ENCODE results near the gene BCL7C. TPM values are rescaled to one million over a fixed set of nuclear protein-coding genes. Genes with fewer than 3 reads are reported as not detected.

The BCL7C gene
- total and polyA plus RNA-seq, 2 of the 13 experiments (the other 11 are each of a cell fraction or from before 2014, with no cell fraction given): 17.7 to 33.8 TPM

DNA sequence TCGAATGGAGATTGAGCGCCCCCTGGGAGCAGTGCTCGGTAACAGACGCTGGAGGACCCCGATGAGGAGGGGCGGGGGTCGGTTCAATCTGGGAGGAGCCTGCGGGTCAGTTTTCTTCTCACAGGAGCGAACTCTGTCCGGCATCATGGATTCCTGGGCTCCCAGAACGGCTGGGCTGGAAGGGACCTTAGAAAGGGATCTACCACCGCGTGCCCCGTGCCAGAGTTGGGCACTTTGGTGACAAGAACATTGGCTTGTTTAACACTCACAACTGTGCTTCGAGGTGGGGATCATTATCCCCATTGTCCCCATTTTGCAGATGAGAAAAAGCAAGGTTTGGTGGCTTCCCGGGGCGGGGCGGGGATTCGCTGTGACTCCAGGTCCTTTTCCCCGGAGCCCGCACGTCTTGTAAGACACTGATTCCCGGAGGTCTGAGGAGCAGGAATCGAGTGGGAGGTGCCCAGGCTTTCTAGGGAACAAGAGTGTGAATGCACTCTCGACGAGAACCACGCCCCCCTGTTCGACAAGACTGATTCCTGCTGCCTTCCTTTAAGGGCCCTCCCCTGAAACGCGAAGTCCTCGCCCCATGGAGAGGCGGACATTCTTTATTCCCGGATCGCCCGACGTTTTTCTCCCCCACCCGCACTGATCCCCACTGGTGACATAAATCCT lies 28.0 kb upstream of the BCL7C start (continued):
- TF ChIP-seq, protein P1, sequence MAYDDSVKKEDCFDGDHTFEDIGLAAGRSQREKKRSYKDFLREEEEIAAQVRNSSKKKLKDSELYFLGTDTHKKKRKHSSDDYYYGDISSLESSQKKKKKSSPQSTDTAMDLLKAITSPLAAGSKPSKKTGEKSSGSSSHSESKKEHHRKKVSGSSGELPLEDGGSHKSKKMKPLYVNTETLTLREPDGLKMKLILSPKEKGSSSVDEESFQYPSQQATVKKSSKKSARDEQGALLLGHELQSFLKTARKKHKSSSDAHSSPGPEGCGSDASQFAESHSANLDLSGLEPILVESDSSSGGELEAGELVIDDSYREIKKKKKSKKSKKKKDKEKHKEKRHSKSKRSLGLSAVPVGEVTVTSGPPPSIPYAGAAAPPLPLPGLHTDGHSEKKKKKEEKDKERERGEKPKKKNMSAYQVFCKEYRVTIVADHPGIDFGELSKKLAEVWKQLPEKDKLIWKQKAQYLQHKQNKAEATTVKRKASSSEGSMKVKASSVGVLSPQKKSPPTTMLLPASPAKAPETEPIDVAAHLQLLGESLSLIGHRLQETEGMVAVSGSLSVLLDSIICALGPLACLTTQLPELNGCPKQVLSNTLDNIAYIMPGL (CRISPR knock-in tag; IDR thresholded peaks at IDR 0.05; ENCODE audit: borderline replicate concordance in 1 of 2, low read depth in 1 of 2): peak; percentile 93 to 94
- TF ChIP-seq REL (CRISPR knock-in tag; conservative IDR thresholded peaks at IDR 0.05) (no peak), JUN (CRISPR knock-in tag; IDR thresholded peaks at IDR 0.05) (0 out of 2 replicates have a peak, but pooled peaks have one; percentile 56), TCF12 (IDR thresholded peaks at IDR 0.05) (no peak), TCF12 (CRISPR knock-in tag; IDR thresholded peaks at IDR 0.05) (peak; percentile 7; the same call in 1 of the 2 replicates), SSRP1 (CRISPR knock-in tag; IDR thresholded peaks at IDR 0.05) (peak; percentile 28; the same call in 1 of the 2 replicates), CHD2 (IDR thresholded peaks at IDR 0.05; ENCODE audit: low read depth, low read length) (0 out of 2 replicates have a peak, but pooled peaks have one; percentile 9), ZBTB7B (CRISPR knock-in tag; IDR thresholded peaks at IDR 0.05) (peak; percentile 91), ZNF414 (CRISPR knock-in tag; IDR thresholded peaks at IDR 0.05) (no peak; the same call in 1 of the 2 replicates), ISL2 (CRISPR knock-in tag; IDR thresholded peaks at IDR 0.05) (no peak; the same call in 1 of the 2 replicates), IKZF5 (CRISPR knock-in tag; IDR thresholded peaks at IDR 0.05) (peak; percentile 83), NFKBIZ (CRISPR knock-in tag; IDR thresholded peaks at IDR 0.05) (peak; percentile 68; the same call in 1 of the 2 replicates), ELF1 (CRISPR knock-in tag; IDR thresholded peaks at IDR 0.05) (peak; percentile 65; the same call in 1 of the 2 replicates), KAT8 (CRISPR knock-in tag; IDR thresholded peaks at IDR 0.05) (peak; percentile 75), HCFC1 (IDR thresholded peaks at IDR 0.05; ENCODE audit: low read depth, low read length) (peak; percentile 45), EEA1 (CRISPR knock-in tag; IDR thresholded peaks at IDR 0.05; ENCODE audit: borderline replicate concordance) (peak; percentile 27; the same call in 1 of the 2 replicates), KAT2B (IDR thresholded peaks at IDR 0.05; ENCODE audit: borderline replicate concordance, low read depth, low read length) (no peak), CBX5 (CRISPR knock-in tag; IDR thresholded peaks at IDR 0.05; ENCODE audit: borderline replicate concordance) (peak; percentile 6; the same call in 1 of the 2 replicates), FOXO1 (CRISPR knock-in tag; IDR thresholded peaks at IDR 0.05) (peak; percentile 64; the same call in 1 of the 2 replicates), CCDC6 (CRISPR knock-in tag; IDR thresholded peaks at IDR 0.05) (peak; percentile 67; the same call in 1 of the 2 replicates), ZNF709 (CRISPR knock-in tag; IDR thresholded peaks at IDR 0.05) (peak; percentile 79; the same call in 1 of the 2 replicates), ELF4 (CRISPR knock-in tag; IDR thresholded peaks at IDR 0.05; ENCODE audit: borderline replicate concordance) (peak; percentile 71; the same call in 1 of the 2 replicates)
- TF ChIP-seq, protein P2, sequence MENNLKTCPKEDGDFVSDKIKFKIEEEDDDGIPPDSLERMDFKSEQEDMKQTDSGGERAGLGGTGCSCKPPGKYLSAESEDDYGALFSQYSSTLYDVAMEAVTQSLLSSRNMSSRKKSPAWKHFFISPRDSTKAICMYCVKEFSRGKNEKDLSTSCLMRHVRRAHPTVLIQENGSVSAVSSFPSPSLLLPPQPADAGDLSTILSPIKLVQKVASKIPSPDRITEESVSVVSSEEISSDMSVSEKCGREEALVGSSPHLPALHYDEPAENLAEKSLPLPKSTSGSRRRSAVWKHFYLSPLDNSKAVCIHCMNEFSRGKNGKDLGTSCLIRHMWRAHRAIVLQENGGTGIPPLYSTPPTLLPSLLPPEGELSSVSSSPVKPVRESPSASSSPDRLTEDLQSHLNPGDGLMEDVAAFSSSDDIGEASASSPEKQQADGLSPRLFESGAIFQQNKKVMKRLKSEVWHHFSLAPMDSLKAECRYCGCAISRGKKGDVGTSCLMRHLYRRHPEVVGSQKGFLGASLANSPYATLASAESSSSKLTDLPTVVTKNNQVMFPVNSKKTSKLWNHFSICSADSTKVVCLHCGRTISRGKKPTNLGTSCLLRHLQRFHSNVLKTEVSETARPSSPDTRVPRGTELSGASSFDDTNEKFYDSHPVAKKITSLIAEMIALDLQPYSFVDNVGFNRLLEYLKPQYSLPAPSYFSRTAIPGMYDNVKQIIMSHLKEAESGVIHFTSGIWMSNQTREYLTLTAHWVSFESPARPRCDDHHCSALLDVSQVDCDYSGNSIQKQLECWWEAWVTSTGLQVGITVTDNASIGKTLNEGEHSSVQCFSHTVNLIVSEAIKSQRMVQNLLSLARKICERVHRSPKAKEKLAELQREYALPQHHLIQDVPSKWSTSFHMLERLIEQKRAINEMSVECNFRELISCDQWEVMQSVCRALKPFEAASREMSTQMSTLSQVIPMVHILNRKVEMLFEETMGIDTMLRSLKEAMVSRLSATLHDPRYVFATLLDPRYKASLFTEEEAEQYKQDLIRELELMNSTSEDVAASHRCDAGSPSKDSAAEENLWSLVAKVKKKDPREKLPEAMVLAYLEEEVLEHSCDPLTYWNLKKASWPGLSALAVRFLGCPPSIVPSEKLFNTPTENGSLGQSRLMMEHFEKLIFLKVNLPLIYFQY (CRISPR knock-in tag; IDR thresholded peaks at IDR 0.05; ENCODE audit: borderline replicate concordance): peak; percentile 59

Data from HepG2 (cell line).